ENCODE results near the gene GOSR1.
"Not testable (repeated sequence)": the region's sequence is repeated elsewhere in the genome, so short reads cannot be mapped to it uniquely, and the experiment has no call there.

GOSR1 gene

GRCh38 chr17:30575648-30576325 lies 98.6 kb downstream of the GOSR1 start:
- DNase-seq (ENCODE audit: low read depth in 2 of 3, low spot score in 2 of 3), result not testable (repeated sequence)

- no peak for DNase-seq (ENCODE audit: low read depth in 2 of 3, low spot score in 2 of 3)
Measured at GRCh38 chr17:30576326-30576861, 99.2 kb downstream of the GOSR1 start.

Measured in activated CD8-positive, alpha-beta memory T cell treated with anti-CD3 and anti-CD28 coated beads for 48 hours (primary cell).